ENCODE data around the gene RPS6KA1. TPM values are rescaled to one million over a fixed set of nuclear protein-coding genes. Genes with fewer than 3 reads are reported as not detected.

Gene RPS6KA1
- total RNA-seq, 4 donors from 2014 or later = 10.7 to 37.2 (median 13.5) TPM

GRCh38 chr1:26571381-26571780 is 41.8 kb downstream of the RPS6KA1 start:
- Histone ChIP-seq H3K9me3 (no peaks in the 10 kb centered on the region), H3K4me1 (peaks cover 0 to 16% (median 0%) of the 10 kb centered on the region in 4 donors), H3K4me3 (no peak overlapping the region), H3K36me3 (peaks cover 0 to 10% (median 0%) of the 10 kb centered on the region in 3 donors), H3K27ac (no peak overlapping the region), H3K27me3 (no peaks in the 10 kb centered on the region)
- 81 to 92% methylated on average over 5 to 8 of the region's 8 CpGs for WGBS, 2 donors
- TF ChIP-seq EP300 (IDR thresholded peaks at IDR 0.05) (no peak), CTCF (IDR thresholded peaks at IDR 0.05) (no peak), POLR2A (IDR thresholded peaks at IDR 0.05) (no peak)
- no peak for DNase-seq (ENCODE audit: low spot score in 2 of 2)

- no peak for DNase-seq (ENCODE audit: low spot score in 2 of 2)
- Histone ChIP-seq H3K4me1 (peaks cover 0 to 16% (median 0%) of the 10 kb centered on the region in 4 donors), H3K36me3 (peaks cover 0 to 10% (median 0%) of the 10 kb centered on the region in 3 donors), H3K27ac (no peak overlapping the region), H3K9me3 (no peaks in the 10 kb centered on the region), H3K4me3 (no peak overlapping the region), H3K27me3 (no peaks in the 10 kb centered on the region)
- TF ChIP-seq POLR2A (IDR thresholded peaks at IDR 0.05) (no peak), CTCF (IDR thresholded peaks at IDR 0.05) (no peak)
- 76 to 85% methylated on average over 13 of the region's 13 CpGs for WGBS, 2 donors
These were observed 44.5 kb downstream of the RPS6KA1 start for GRCh38 chr1:26574018-26574417.

- no peak for DNase-seq (ENCODE audit: low spot score in 2 of 2)
- peaks cover 0 to 16% (median 0%) of the 10 kb centered on the region in 4 donors for H3K4me1 ChIP-seq
- H3K4me3 ChIP-seq = no peak overlapping the region
- WGBS, 2 donors = 18 to 37% methylated on average over 6 of the region's 6 CpGs
- peak in 1 of 2 donors; percentile 9 for TF ChIP-seq EP300 (IDR thresholded peaks at IDR 0.05)
- no peak for TF ChIP-seq CTCF (IDR thresholded peaks at IDR 0.05)
- H3K27ac ChIP-seq = no peak overlapping the region
- H3K36me3 ChIP-seq = peaks cover 0 to 10% (median 0%) of the 10 kb centered on the region in 3 donors
- H3K9me3 ChIP-seq = no peaks in the 10 kb centered on the region
- no peaks in the 10 kb centered on the region for H3K27me3 ChIP-seq
These were observed 45.2 kb downstream of the RPS6KA1 start for GRCh38 chr1:26574719-26575251.

- WGBS, 2 donors = 69 to 71% methylated on average over 3 of the region's 3 CpGs
- H3K36me3 ChIP-seq = peaks cover 0 to 10% (median 0%) of the 10 kb centered on the region in 3 donors
- no peaks in the 10 kb centered on the region for H3K27me3 ChIP-seq
- no peak for DNase-seq (ENCODE audit: low spot score in 2 of 2)
- peaks cover 0 to 16% (median 0%) of the 10 kb centered on the region in 4 donors for H3K4me1 ChIP-seq
- no peak overlapping the region for H3K4me3 ChIP-seq
- H3K9me3 ChIP-seq = no peaks in the 10 kb centered on the region
- no peak for TF ChIP-seq CTCF (IDR thresholded peaks at IDR 0.05)
- TF ChIP-seq POLR2A (IDR thresholded peaks at IDR 0.05) = no peak
- TF ChIP-seq EP300 (IDR thresholded peaks at IDR 0.05) = no peak
- no peak overlapping the region for H3K27ac ChIP-seq
These were observed 45.8 kb downstream of the RPS6KA1 start for GRCh38 chr1:26575348-26575747.

GRCh38 chr1:26578167-26578566 is 48.6 kb downstream of the RPS6KA1 start:
- no peaks in the 10 kb centered on the region for H3K36me3 ChIP-seq
- H3K27me3 ChIP-seq = no peaks in the 10 kb centered on the region
- DNase-seq (ENCODE audit: low spot score in 2 of 2) = no peak
- H3K9me3 ChIP-seq = no peaks in the 10 kb centered on the region
- TF ChIP-seq EP300 (IDR thresholded peaks at IDR 0.05) (no peak), CTCF (IDR thresholded peaks at IDR 0.05) (no peak), POLR2A (IDR thresholded peaks at IDR 0.05) (no peak)
- peaks cover 0 to 16% (median 0%) of the 10 kb centered on the region in 4 donors for H3K4me1 ChIP-seq
- no peak overlapping the region for H3K4me3 ChIP-seq
- WGBS, 2 donors = 64 to 78% methylated on average over 4 of the region's 4 CpGs
- no peak overlapping the region for H3K27ac ChIP-seq

All from tibial nerve (tissue), 4 donors.